A549 (cell line): ENCODE measurements around the gene PRPF31. TPM values are rescaled to one million over a fixed set of nuclear protein-coding genes. Genes with fewer than 3 reads are reported as not detected.

Experiments
- ATAC-seq, 2 experiments: fragments of 200-7000 bp in 1 of 2; fragments of >200 bp in 1 of 2; cut with Nextera tagmentation in 1 of 2; cut with Tn5 transposase in 1 of 2; 3 replicates each; pipeline versions ENCODE4 v1.8.0 to v1.9.1; 2018 to 2020; ENCODE audit warnings: mild to moderate bottlenecking in 1 of 2, moderate library complexity in 1 of 2
- CTCF ChIA-PET: fragments of 300-600 bp; sonication (Branson Sonifier 250); formaldehyde crosslinking; extraction: SDS; loops from one replicate; lab custom pipeline; 2021; ENCODE audit warnings: antibody characterized with exemption, inconsistent platforms; lab: Yijun Ruan, JAX
- POLR2A ChIA-PET: fragments of 350-600 bp; formaldehyde crosslinking; extraction: SDS; loops from one replicate; lab custom pipeline; 2021; ENCODE audit warnings: antibody characterized with exemption, inconsistent platforms; lab: Yijun Ruan, JAX
- DNase-seq, 2 experiments: peaks; one replicate each; pipeline versions ENCODE4 v3.0.0 to v3.0.0-alpha.2; 2011 to 2016; ENCODE audit warnings: low read depth in 1 of 2, low spot score in 1 of 2
- FAIRE-seq: peaks from 2 replicates; lab custom pipeline; 2011; peaks lifted over from hg19 to GRCh38; lab: Jason Lieb, UNC
- H3K27ac ChIP-seq, 2 experiments: fragments of >200 bp; sonication (Bioruptor Twin); formaldehyde crosslinking; 3 replicates each; pipeline ENCODE4 v1.5.1; 2016 to 2017
- H3K4me1 ChIP-seq: fragments of >200 bp; sonication (Bioruptor Twin); formaldehyde crosslinking; 3 replicates; pipeline ENCODE4 v1.6.1; 2016
- H3K4me2 ChIP-seq: fragments of >200 bp; sonication (Bioruptor Twin); formaldehyde crosslinking; 3 replicates; pipeline ENCODE4 v1.6.1; 2016
- H3K4me3 ChIP-seq: fragments of >200 bp; sonication (Bioruptor Twin); formaldehyde crosslinking; 3 replicates; pipeline ENCODE4 v1.5.1; 2016
- H3K9me3 ChIP-seq: fragments of >200 bp; sonication (Bioruptor Twin); formaldehyde crosslinking; 3 replicates; pipeline ENCODE4 v1.6.1; 2016
- BCL3 ChIP-seq: fragments of >200 bp; sonication (Bioruptor Twin); formaldehyde crosslinking; IDR thresholded peaks from 3 replicates; pipeline ENCODE4 v1.6.1; 2016
- CBX2 ChIP-seq: fragments of 200-600 bp; sonication (generic); IDR thresholded peaks from 2 replicates; pipeline ENCODE4 v1.6.1; 2016; ENCODE audit warnings: low read depth, mild to moderate bottlenecking, borderline replicate concordance
- CBX8 ChIP-seq: fragments of 200-600 bp; sonication (generic); IDR thresholded peaks from 2 replicates; pipeline ENCODE4 v1.6.1; 2016
- CHD2 ChIP-seq: fragments of 150-350 bp; IDR thresholded peaks from 2 replicates; pipeline ENCODE4 v1.6.1; 2014; ENCODE audit warnings: low read length; ENCODE audit not compliant: partially characterized antibody
- CHD4 ChIP-seq: fragments of 200-600 bp; sonication (generic); IDR thresholded peaks from 2 replicates; pipeline ENCODE4 v1.6.1; 2016; ENCODE audit warnings: antibody characterized with exemption, mild to moderate bottlenecking, borderline replicate concordance
- E2F6 ChIP-seq: IDR thresholded peaks from 2 replicates; pipeline ENCODE4 v1.6.1; 2012; ENCODE audit warnings: low read depth, borderline replicate concordance
- EHMT2 ChIP-seq: fragments of 200-600 bp; sonication (generic); IDR thresholded peaks from 2 replicates; pipeline ENCODE4 v1.6.1; 2016; ENCODE audit warnings: antibody characterized with exemption, low read depth, mild to moderate bottlenecking, moderate library complexity
- ESRRA ChIP-seq: fragments of 150-350 bp; IDR thresholded peaks from 2 replicates; pipeline ENCODE4 v1.6.1; 2014; ENCODE audit warnings: mild to moderate bottlenecking, low read length, borderline replicate concordance
- FOSB ChIP-seq: fragments of 250-450 bp; sonication (Bioruptor Pico); IDR thresholded peaks from 2 replicates; pipeline ENCODE4 v1.5.0; 2020; ENCODE audit warnings: mild to moderate bottlenecking, moderate library complexity
- FOSL2 ChIP-seq, 2 experiments: fragments of 450-650 bp in 1 of 2; fragments of >200 bp in 1 of 2; sonication (Bioruptor Twin) in 1 of 2; formaldehyde crosslinking; IDR thresholded peaks; 2 replicates each; pipeline versions ENCODE4 v1.5.0 to v1.6.1; 2016 to 2020; ENCODE audit warnings: mild to moderate bottlenecking in 1 of 2, moderate library complexity in 1 of 2
- FOXS1 ChIP-seq: fragments of 250-450 bp; sonication (Bioruptor Pico); IDR thresholded peaks from 2 replicates; pipeline ENCODE4 v1.5.0; 2020; ENCODE audit warnings: mild to moderate bottlenecking, moderate library complexity
- GATA3 ChIP-seq: IDR thresholded peaks from 2 replicates; pipeline ENCODE4 v1.6.1; 2012; ENCODE audit warnings: borderline replicate concordance
- HDAC2 ChIP-seq: fragments of 200-600 bp; sonication (generic); IDR thresholded peaks from 2 replicates; pipeline ENCODE4 v1.6.1; 2016
- HOXA7 ChIP-seq: fragments of 250-450 bp; sonication (Bioruptor Pico); IDR thresholded peaks from 2 replicates; pipeline ENCODE4 v1.5.0; 2020; ENCODE audit warnings: mild to moderate bottlenecking, moderate library complexity
- HOXB13 ChIP-seq: fragments of 250-450 bp; sonication (Bioruptor Pico); IDR thresholded peaks from 2 replicates; pipeline ENCODE4 v1.5.0; 2020; ENCODE audit warnings: low read depth, mild to moderate bottlenecking, moderate library complexity
- JUN ChIP-seq, 2 experiments: fragments of >200 bp; sonication (Bioruptor Twin); formaldehyde crosslinking; IDR thresholded peaks; 2 replicates in 1 of 2; 3 replicates in 1 of 2; pipeline ENCODE4 v1.6.1; 2016 to 2017
- JUNB ChIP-seq: fragments of >200 bp; sonication (Bioruptor Twin); formaldehyde crosslinking; IDR thresholded peaks from 2 replicates; pipeline ENCODE4 v1.6.1; 2016
- KDM1A ChIP-seq: fragments of 200-600 bp; sonication (generic); IDR thresholded peaks from 2 replicates; pipeline ENCODE4 v1.6.1; 2016; ENCODE audit warnings: low read depth, mild to moderate bottlenecking
- MAFK ChIP-seq: fragments of 450-650 bp; IDR thresholded peaks from 2 replicates; pipeline ENCODE4 v1.6.1; 2014; ENCODE audit not compliant: partially characterized antibody
- MAX ChIP-seq: IDR thresholded peaks from 2 replicates; pipeline ENCODE4 v1.6.1; 2012
- MAZ ChIP-seq: fragments of 150-350 bp; IDR thresholded peaks from 2 replicates; pipeline ENCODE4 v1.6.1; 2014; ENCODE audit warnings: antibody characterized with exemption, low read depth, low read length, borderline replicate concordance
- NPAS2 ChIP-seq: fragments of 250-450 bp; sonication (Bioruptor Pico); IDR thresholded peaks from 2 replicates; pipeline ENCODE4 v1.8.0; 2022; ENCODE audit warnings: mild to moderate bottlenecking, moderate library complexity, borderline replicate concordance
- NR3C1 ChIP-seq: fragments of >200 bp; sonication (Bioruptor Twin); formaldehyde crosslinking; IDR thresholded peaks from 3 replicates; pipeline ENCODE4 v1.6.1; 2017
- PBX3 ChIP-seq: IDR thresholded peaks from 2 replicates; pipeline ENCODE4 v1.6.1; 2012
- PHF8 ChIP-seq: fragments of 200-600 bp; sonication (generic); IDR thresholded peaks from 2 replicates; pipeline ENCODE4 v1.6.1; 2016; ENCODE audit warnings: low read depth, mild to moderate bottlenecking, antibody characterized with exemption, moderate library complexity, borderline replicate concordance
- POLR2A ChIP-seq: IDR thresholded peaks from 2 replicates; pipeline ENCODE4 v1.6.1; 2012; ENCODE audit warnings: mild to moderate bottlenecking, low read length
- POLR2AphosphoS2 ChIP-seq: conservative IDR thresholded peaks from 2 replicates; pipeline ENCODE4 v1.6.1; 2012; ENCODE audit warnings: low read length, improper control_type of control experiment, inconsistent platforms
- RARB ChIP-seq: fragments of 250-450 bp; sonication (Bioruptor Pico); IDR thresholded peaks from 2 replicates; pipeline ENCODE4 v1.8.0; 2021; ENCODE audit warnings: mild to moderate bottlenecking, moderate library complexity
- RCOR1 ChIP-seq: fragments of 150-350 bp; IDR thresholded peaks from 2 replicates; pipeline ENCODE4 v1.6.1; 2014; ENCODE audit warnings: antibody characterized with exemption, low read length, low read depth
- RFX5 ChIP-seq: fragments of 450-650 bp; IDR thresholded peaks from 2 replicates; pipeline ENCODE4 v1.7.1; 2014; ENCODE audit warnings: antibody characterized with exemption, mild to moderate bottlenecking, moderate library complexity
- TFCP2L1 ChIP-seq: fragments of 250-450 bp; sonication (Bioruptor Pico); IDR thresholded peaks from 2 replicates; pipeline ENCODE4 v1.5.0; 2021; ENCODE audit warnings: mild to moderate bottlenecking
- ZC3H11A ChIP-seq: fragments of 450-650 bp; IDR thresholded peaks from 2 replicates; pipeline ENCODE4 v1.6.1; 2014; ENCODE audit warnings: antibody characterized with exemption, mild to moderate bottlenecking
- ZFP36 ChIP-seq: fragments of 450-650 bp; IDR thresholded peaks from 2 replicates; pipeline ENCODE4 v1.6.1; 2014; ENCODE audit warnings: borderline replicate concordance; ENCODE audit not compliant: partially characterized antibody
- WGBS: methylation state at CpG from one replicate; pipeline ENCODE4 v1.1.6; 2017; ENCODE audit errors: missing lambda C conversion rate; 5-methylcytosine and 5-hydroxymethylcytosine counted together
- polyA plus RNA-seq, 4 experiments: library from polyadenylated mRNA; depleted of rRNA in 3 of 4; stranded (reverse); fragments of >200 nt; fragmentation: RNase III in 1 of 4; extraction: RNeasy Plus Mini Kit Qiagen cat#74134 plus additional on column Dnase treatment in 1 of 4; gene quantifications; 2 replicates in 3 of 4; 3 replicates in 1 of 4; pipeline ENCODE4 v1.2.3, GENCODE V29; 2011 to 2017

The PRPF31 gene
- polyA plus RNA-seq, 2 of the 4 experiments (the other 2 are of a cell fraction): 69.8 to 169 TPM

GRCh38 chr19:54100561-54100960 lies 15.0 kb upstream of the PRPF31 start, which contains the start of gene OSCAR:
OSCAR (minus strand) TSS chr19:54100803; CDS start chr19:54100792, 11 bp downstream.
- no peak within 1 kb of the TSS for H3K27ac ChIP-seq
- H3K4me1 ChIP-seq: peaks cover 18% of the 10 kb centered on the region; the same call in 1 of the 3 replicates
- POLR2A ChIA-PET: no interaction called here
- FAIRE-seq (no peak), ATAC-seq (no peak), DNase-seq (no peak)
- H3K4me2 ChIP-seq: no peak within 1 kb of the TSS
- no peak for TF ChIP-seq FOSB (CRISPR knock-in tag)
- TF ChIP-seq HOXB13: no peak
- no peak for TF ChIP-seq RFX5
- no peak for TF ChIP-seq ESRRA
- no peak for TF ChIP-seq TFCP2L1 (CRISPR knock-in tag)
- no peak for TF ChIP-seq HOXA7 (CRISPR knock-in tag)
- no peak for TF ChIP-seq POLR2AphosphoS2
- no peak for TF ChIP-seq CBX2
- no peak for TF ChIP-seq PHF8
- TF ChIP-seq NR3C1: no peak
- TF ChIP-seq JUNB: no peak
- no peak for TF ChIP-seq BCL3
- no peak for TF ChIP-seq FOXS1 (CRISPR knock-in tag)
- TF ChIP-seq RARB (CRISPR knock-in tag): no peak
- TF ChIP-seq MAX: no peak
- no peak for TF ChIP-seq HDAC2
- no peak for TF ChIP-seq MAZ
- H3K9me3 ChIP-seq: no peaks in the 10 kb centered on the region
- H3K4me3 ChIP-seq: no peak within 1 kb of the TSS
- CTCF ChIA-PET: interaction anchor here (0.8 to 4.0 kb wide), 3 partner anchors 65 to 193 kb away, joined by 3 to 18 read pairs (median 8); no protein-coding TSS in a partner anchor
- 92% methylated on average over 5 of the region's 5 CpGs for WGBS

- Histone ChIP-seq H3K4me3 (peak within 1 kb of the TSS; percentile 68), H3K27ac (peak within 1 kb of the TSS; percentile 78 to 93), H3K4me1 (0 out of 3 replicates have a peak, but pooled peaks cover 8% of the 10 kb centered on the region), H3K4me2 (peak within 1 kb of the TSS; percentile 93), H3K9me3 (no peaks in the 10 kb centered on the region)
- FAIRE-seq: peak; percentile 99
- POLR2A ChIA-PET: interaction anchor here (1.3 to 2.5 kb wide), 2 partner anchors 12 to 111 kb away, joined by 3 to 18 read pairs; partner anchors contain the start of genes CACNG6, PRPF31 and TFPT
- CTCF ChIA-PET: interaction anchor here (0.7 to 1.0 kb wide), 2 partner anchors 78 to 196 kb away, joined by 3 to 5 read pairs; no protein-coding TSS in a partner anchor
- peak; percentile 96 to 99 for ATAC-seq
- peak; percentile 99 for DNase-seq
- WGBS: 2% methylated on average over 51 of the region's 54 CpGs
- TF ChIP-seq POLR2A (peak; percentile 75), KDM1A (peak; percentile 100), FOSL2 (IDR thresholded peaks at IDR 0.05) (no peak), FOSL2 (CRISPR knock-in tag; IDR thresholded peaks at IDR 0.05) (no peak; the same call in 1 of the 2 replicates), NPAS2 (CRISPR knock-in tag) (no peak), ZFP36 (no peak), JUN (IDR thresholded peaks at IDR 0.05) (peak; percentile 63 to 85; a peak in 4 of 5 replicates), MAZ (no peak), EHMT2 (no peak), HOXA7 (CRISPR knock-in tag) (no peak), RCOR1 (peak; percentile 100), ZC3H11A (no peak), MAFK (no peak), PBX3 (no peak), TFCP2L1 (CRISPR knock-in tag) (no peak), GATA3 (no peak), HOXB13 (peak; percentile 62; the same call in 1 of the 2 replicates), CBX2 (no peak), HDAC2 (peak; percentile 100), CBX8 (no peak), ESRRA (0 out of 2 replicates have a peak, but pooled peaks have one; percentile 54), PHF8 (peak; percentile 43; the same call in 1 of the 2 replicates), MAX (peak; percentile 51; the same call in 1 of the 2 replicates), CHD4 (peak; percentile 98), FOSB (CRISPR knock-in tag) (no peak), RARB (CRISPR knock-in tag) (no peak), CHD2 (no peak), FOXS1 (CRISPR knock-in tag) (no peak), NR3C1 (no peak), E2F6 (peak; percentile 30; the same call in 1 of the 2 replicates), JUNB (no peak)
Observed at GRCh38 chr19:54102421-54103169, 13.0 kb upstream of the PRPF31 start, which contains the start of gene NDUFA3. NDUFA3 (plus strand) TSS chr19:54102855; CDS start chr19:54102879, 24 bp downstream.
